22Rv1 (cell line): ENCODE results near the gene BAZ1A.

Experiments used
- ZFX ChIP-seq: fragments of 450-650 bp; IDR thresholded peaks from 2 replicates; pipeline ENCODE4 v1.6.1; 2017; ENCODE audit warnings: antibody characterized with exemption, borderline replicate concordance
- TF ChIP-seq, protein P1 (sequence below): fragments of 450-650 bp; IDR thresholded peaks from 2 replicates; pipeline ENCODE4 v1.5.1; 2017; ENCODE audit warnings: mild to moderate bottlenecking

DNA sequence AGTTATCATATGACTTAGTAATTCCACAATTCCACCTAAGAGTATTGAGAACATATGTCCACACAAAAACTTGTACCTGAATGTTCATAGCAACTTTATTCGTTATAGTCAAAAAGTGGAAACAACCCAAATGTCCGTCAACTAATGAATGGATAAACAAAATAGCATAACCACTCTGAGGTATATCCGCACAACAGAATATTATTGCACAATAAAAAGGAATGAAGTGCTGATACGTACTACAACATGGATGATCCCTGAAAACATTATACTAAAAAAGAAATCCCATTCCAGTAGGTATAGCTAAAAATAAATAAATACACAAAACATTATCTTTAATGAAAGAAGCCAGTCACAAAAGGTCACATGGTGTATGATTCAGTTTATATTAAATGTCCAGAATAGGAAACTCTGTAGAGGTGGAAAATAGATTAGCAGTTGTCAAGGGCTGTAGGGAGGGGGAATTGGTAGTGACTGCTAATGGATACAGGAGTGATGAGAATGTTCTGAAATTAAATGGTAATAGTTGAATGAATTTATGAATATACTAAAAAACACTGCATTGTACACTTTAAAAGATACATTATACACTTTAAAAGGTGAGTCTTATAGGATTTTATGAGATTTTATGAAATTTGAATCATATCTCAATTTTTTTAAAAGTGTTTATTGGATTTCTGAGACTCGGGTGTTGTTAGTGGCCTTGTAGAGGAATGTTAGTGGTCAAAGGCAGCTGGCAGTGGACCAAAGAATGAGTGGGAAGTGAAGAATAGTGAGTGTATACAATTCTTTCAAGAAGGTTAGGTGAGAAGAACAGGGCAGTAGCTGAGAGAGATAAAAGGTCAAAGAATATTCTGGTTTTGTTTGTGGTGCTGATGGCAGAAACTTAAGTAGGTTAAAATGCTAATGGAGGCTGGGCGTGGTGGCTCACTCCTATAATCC, 36.3 kb upstream of the BAZ1A start:
- TF ChIP-seq, protein P1, sequence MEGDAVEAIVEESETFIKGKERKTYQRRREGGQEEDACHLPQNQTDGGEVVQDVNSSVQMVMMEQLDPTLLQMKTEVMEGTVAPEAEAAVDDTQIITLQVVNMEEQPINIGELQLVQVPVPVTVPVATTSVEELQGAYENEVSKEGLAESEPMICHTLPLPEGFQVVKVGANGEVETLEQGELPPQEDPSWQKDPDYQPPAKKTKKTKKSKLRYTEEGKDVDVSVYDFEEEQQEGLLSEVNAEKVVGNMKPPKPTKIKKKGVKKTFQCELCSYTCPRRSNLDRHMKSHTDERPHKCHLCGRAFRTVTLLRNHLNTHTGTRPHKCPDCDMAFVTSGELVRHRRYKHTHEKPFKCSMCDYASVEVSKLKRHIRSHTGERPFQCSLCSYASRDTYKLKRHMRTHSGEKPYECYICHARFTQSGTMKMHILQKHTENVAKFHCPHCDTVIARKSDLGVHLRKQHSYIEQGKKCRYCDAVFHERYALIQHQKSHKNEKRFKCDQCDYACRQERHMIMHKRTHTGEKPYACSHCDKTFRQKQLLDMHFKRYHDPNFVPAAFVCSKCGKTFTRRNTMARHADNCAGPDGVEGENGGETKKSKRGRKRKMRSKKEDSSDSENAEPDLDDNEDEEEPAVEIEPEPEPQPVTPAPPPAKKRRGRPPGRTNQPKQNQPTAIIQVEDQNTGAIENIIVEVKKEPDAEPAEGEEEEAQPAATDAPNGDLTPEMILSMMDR = no peak
- TF ChIP-seq ZFX = no peak
